GM12873 (cell line): ENCODE measurements around the gene ADCY3.

Source experiments
- CTCF ChIP-seq: IDR thresholded peaks from 2 replicates; pipeline ENCODE4 v1.5.1; 2012; ENCODE audit warnings: low read depth, mild to moderate bottlenecking, moderate library complexity, low read length, control low read depth; ENCODE audit not compliant: insufficient read depth; ENCODE audit errors: missing control alignments

The ADCY3 gene

GRCh38 chr2:24893934-24894333 lies 26.1 kb downstream of the ADCY3 start:
- no peak for TF ChIP-seq CTCF

DNA sequence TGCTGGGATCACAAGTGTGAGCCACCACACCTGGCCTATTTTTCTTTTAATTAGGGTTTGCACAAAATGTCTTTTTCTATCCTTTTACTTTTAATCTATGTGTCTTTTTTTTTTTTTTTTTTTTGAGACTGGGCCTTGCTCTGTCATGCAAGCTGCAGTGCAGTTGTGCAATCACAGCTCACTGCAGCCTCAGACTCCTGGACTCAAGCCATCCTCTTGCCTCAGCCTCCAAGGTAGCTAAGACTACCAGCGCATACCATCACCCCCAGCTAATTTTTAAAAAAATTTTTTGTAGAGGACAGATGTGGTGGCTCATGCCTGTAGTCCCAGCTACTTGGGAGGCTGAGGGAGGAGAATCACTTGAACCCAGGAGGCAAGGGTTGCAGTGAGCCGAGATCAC lies 27.1 kb downstream of the ADCY3 start:
- no peak for TF ChIP-seq CTCF

- no peak for TF ChIP-seq CTCF
Observed at GRCh38 chr2:24891201-24891600, 28.8 kb downstream of the ADCY3 start.

DNA sequence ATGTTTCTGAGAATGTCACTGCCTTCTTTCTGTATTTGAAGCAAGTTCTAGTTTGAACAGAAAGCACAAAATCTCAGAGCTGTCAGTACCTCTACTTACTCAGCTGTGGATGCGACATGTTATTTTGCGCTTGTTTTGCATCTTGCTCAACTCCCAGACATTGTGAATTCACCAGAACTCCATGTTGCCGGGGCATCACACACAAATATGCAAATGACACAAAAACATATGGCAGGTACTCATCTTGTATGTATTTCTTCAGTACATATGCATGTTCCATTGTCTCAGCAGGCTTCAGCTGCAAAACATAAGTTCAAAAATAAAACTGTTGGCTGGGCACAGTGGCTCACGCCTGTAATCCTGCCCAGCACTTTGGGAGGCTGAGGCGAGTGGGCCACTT lies 30.8 kb downstream of the ADCY3 start:
- TF ChIP-seq CTCF = no peak

- no peak for TF ChIP-seq CTCF
Observed at GRCh38 chr2:24888177-24888576, 31.9 kb downstream of the ADCY3 start.

GRCh38 chr2:24887307-24887874 lies 32.6 kb downstream of the ADCY3 start:
- TF ChIP-seq CTCF = no peak

DNA sequence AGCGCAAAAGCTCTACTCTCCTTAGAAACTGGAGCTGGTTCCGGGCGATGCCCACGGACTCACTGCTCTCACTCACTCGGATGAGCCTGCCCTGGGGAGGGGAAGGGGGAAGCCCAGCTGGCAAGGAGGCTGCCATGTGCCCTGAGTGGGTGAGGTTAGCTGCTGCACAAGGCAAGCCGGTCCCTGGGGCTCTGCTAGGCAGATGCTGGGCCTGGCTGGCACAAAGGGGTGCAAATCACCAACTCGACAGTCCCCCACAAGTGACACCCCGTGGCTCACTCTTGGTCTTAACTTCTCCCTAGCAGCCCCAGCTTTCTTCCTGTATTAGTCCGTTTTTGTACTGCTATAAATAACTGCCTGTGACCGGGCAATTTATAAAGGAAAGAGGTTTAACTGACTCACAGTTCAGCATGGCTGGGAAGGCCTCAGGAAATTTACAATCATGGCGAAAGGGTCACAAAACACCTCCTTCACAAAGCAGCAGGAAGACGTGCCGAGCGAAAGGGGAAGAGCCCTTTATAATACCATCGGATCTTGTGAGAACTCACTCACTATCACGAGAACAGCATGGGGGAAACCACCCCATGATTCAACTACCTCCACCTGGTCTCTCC lies 33.2 kb downstream of the ADCY3 start:
- no peak for TF ChIP-seq CTCF
